Left colon (tissue), 2 donors: Measurements from ENCODE around the gene BMP2K. TPM values are rescaled to one million over a fixed set of nuclear protein-coding genes. Genes with fewer than 3 reads are reported as not detected.
"Not testable (repeated sequence)": the region's sequence is repeated elsewhere in the genome, so short reads cannot be mapped to it uniquely, and the experiment has no call there.

ENCODE experiments used
- ATAC-seq: fragments of 200-7000 bp; cut with Tn5 transposase; one replicate; pipeline ENCODE4 v1.9.1; 2020; ENCODE audit warnings: mild to moderate bottlenecking, moderate library complexity
- DNase-seq, 2 donors: peaks; one replicate each; pipeline ENCODE4 v3.0.0-alpha.2; 2020
- intact Hi-C, 2 donors: fragments of 100-400 bp; cut with DNase I in 1 of 2; cut with micrococcal nuclease in 1 of 2; formaldehyde crosslinking; loops; one replicate each; pipeline versions ENCODE4 v1.11.2 to v1.14.0; 2022; cut with DNase I, micrococcal nuclease
- total RNA-seq, 2 donors: library from RNA; stranded (reverse); fragmentation: NEBNext Ultra II Directional; extraction: Animal tissue kit (Norgen Biotek cat#: 25700); gene quantifications; one replicate each; pipeline ENCODE4 v1.2.1, GENCODE V29; 2021
- donor health status: DM: no; HTN: no; CAD: no.
- donor health status: DM: yes; HTN: yes; CAD: no.

Gene BMP2K
- total RNA-seq, 2 donors from 2014 or later, result 56.9 to 63.1 TPM

GRCh38 chr4:78824001-78824400 lies 47.9 kb downstream of the BMP2K start:
- intact Hi-C loops, result no loop called here
- no peak for ATAC-seq

GRCh38 chr4:78827191-78827590 lies 51.0 kb downstream of the BMP2K start:
- no peak for DNase-seq

More at GRCh38 chr4:78824001-78824400, 47.9 kb downstream of the BMP2K start:
- no peak for DNase-seq

DNA sequence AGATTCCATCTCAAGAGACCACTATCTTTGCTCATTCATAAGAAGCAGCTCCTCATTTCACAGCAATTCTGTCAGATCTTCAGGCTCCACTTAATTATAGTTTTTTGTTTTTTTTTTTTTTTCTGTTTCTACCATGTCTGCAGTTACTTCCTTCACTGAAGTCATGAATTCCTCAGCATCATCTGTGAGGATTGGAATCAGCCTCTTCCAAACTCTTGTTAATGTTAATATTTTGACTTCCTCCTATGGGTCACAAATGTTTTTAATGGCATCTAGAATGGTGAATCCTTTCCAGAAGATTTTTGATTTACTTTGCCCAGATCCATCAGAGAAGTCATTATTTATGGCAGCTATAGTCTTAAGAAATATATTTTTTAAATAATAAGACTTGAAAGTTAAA lies 53.1 kb downstream of the BMP2K start:
- intact Hi-C loops, result no loop called here
- DNase-seq, result no peak
- ATAC-seq, result no peak

More at GRCh38 chr4:78827191-78827590, 51.0 kb downstream of the BMP2K start:
- intact Hi-C loops, result no loop called here
- no peak for ATAC-seq

DNA sequence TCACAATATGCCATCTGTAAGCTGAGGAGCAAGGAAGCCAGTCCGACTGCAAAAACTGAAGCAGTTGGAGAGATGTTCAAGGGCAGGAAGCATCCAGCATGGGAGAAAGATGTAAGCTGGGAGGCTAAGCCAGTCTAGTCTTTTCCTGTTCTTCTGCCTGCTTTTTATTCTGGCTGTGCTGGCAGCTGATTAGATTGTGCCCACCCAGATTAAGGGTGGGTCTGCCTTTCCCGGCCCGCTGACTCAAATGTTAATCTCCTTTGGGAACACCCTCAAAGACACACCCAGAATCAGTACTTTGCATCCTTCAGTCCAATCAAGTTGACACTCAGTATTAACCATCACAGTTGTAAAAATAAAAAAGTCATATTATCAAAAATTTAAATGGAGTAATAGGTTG lies 63.5 kb downstream of the BMP2K start:
- intact Hi-C loops, result not testable (repeated sequence)

DNA sequence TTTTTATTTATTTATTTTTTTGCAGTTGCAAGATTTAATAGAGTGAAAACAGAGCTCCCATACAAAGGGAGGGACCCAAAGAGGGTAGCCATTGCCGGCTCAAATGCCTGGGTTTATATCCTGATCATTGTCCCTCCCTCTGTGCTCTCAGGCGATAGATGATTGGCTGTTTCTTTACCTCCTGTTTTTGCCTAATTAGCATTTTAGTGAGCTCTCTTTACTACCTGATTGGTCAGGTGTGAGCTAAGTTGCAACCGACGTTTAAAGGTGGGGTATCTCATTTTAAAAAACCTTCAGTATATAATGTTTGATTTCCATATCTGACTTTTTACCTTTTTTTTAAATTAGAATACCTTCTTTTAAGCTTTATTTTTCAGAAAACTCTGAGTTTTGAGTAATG lies 64.1 kb downstream of the BMP2K start:
- intact Hi-C loops, DNase-seq: not testable (repeated sequence)

More for the DNA sequence above, 63.5 kb downstream of the BMP2K start:
- not testable (repeated sequence) for ATAC-seq, DNase-seq

DNA sequence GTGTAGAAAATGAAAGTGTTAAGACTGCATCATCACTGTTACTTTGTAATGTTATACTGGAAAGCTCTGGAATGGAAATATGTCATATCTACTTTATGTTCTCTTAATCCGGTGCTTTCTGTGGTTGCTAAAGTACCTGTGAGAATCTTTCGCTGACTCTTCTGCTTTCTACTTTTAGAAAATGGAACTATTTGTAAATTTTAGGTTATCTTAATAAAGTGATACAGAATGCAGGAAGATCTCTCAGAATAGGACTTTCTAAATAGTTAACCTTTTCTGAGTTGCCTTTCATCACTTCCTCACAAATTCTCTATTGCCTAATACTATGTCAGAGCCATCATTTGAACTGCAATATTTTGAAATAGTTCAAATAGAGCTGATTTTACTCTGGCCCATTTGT lies 69.3 kb downstream of the BMP2K start:
- intact Hi-C loops, result no loop called here
- no peak for ATAC-seq

More for the DNA sequence above, 64.1 kb downstream of the BMP2K start:
- ATAC-seq, result not testable (repeated sequence)

DNA sequence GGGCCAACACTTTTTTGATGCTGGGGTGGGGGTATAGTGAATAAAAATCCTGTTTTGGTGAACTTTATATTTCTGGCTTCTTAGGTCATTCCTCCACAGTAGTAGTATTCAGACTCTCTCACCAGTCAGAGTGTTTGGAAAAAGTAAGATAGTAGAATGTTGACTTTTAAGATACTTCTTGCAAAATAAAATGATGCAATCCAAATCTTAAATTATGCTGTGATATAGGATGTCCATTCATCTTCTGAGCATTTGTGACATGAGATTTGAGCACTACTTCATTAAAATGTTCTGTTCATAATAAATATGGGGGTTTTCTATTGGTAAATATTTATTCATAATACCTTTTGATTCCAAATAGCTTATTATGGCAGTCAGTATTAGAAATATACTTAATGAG lies 70.1 kb downstream of the BMP2K start:
- DNase-seq (no peak), ATAC-seq (no peak)
- intact Hi-C loops, result no loop called here

More for the DNA sequence above, 69.3 kb downstream of the BMP2K start:
- DNase-seq, result no peak

- DNase-seq (no peak), ATAC-seq (peak; percentile 88)
- intact Hi-C loops, result no loop called here
Observed at GRCh38 chr4:78862314-78862737, 86.2 kb downstream of the BMP2K start.

- no peak for ATAC-seq
- intact Hi-C loops, result no loop called here
- DNase-seq, result no peak
Observed at GRCh38 chr4:78863254-78863869, 87.2 kb downstream of the BMP2K start.

- ATAC-seq, result no peak
- no peak for DNase-seq
- intact Hi-C loops, result loop anchor here in 1 of 2 donors (2.0 kb wide), 1 partner anchor 251 kb away; no protein-coding TSS in a partner anchor
Observed at GRCh38 chr4:78863991-78864390, 87.8 kb downstream of the BMP2K start.

- ATAC-seq, result peak; percentile 49
- DNase-seq, result no peak
- intact Hi-C loops, result loop anchor here in 1 of 2 donors (2.0 kb wide), 1 partner anchor 252 kb away; no protein-coding TSS in a partner anchor
Observed at GRCh38 chr4:78864405-78865024, 88.4 kb downstream of the BMP2K start.

DNA sequence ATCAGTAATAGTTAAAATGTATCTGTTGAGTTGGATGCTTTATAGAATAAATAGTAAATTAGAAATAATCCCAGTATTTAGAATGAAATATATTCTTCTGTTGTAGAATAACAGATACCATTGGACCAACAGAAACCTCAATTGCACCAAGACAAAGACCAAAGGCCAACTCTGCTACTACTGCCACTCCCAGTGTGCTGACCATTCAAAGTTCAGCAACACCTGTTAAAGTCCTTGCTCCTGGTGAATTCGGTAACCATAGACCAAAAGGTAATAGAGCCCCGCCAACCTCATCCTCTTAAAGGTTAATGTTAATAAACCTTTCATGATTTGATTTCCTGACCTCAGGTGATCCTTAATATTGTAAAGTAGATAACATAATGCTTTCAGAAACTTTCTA lies 89.3 kb downstream of the BMP2K start:
- peak; percentile 74 for ATAC-seq
- no peak for DNase-seq
- intact Hi-C loops, result loop anchor here in 1 of 2 donors (2.0 kb wide), 1 partner anchor 253 kb away; no protein-coding TSS in a partner anchor

DNA sequence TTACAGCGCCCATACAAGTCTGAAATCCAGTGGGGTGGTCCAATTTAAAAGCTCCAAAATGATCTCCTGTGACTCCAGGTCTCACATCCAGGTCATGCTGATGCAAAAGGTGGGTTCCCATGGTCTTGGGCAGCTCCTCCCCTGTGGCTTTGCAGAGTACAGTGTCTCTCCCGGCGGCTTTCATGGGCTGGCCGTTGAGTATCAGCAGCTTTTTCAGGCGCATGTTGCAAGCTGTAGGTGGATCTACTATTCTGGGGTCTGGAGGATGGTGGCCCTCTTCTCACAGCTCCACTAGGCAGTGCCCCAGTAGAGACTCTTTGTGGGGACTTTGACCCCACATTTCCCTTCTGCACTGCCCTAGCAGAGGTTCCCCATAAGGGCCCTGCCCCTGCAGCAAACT lies 92.6 kb downstream of the BMP2K start:
- intact Hi-C loops, ATAC-seq, DNase-seq: not testable (repeated sequence)

DNA sequence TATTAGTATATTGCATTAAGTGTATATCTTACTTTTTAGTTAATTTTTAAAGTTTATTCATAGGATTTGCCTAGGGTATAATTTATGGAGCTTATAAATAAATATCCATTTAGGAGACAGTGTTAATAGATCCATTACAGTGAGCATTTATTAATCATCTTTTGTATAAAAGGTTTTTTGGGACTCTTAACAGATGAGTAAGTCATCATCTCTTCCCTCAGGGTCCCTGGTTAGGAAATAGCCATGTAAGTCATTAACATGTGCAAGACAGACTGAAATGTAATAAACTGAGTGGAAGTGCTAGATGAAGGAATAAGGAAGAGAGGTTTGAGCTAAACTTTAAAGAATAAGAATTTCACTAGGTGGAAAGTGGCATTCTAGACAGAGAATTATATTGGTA lies 93.9 kb downstream of the BMP2K start:
- ATAC-seq (no peak), DNase-seq (no peak)
- intact Hi-C loops, result no loop called here

GRCh38 chr4:78876568-78877320 lies 100.6 kb downstream of the BMP2K start:
- ATAC-seq, result peak; percentile 25
- no peak for DNase-seq
- intact Hi-C loops, result no loop called here

DNA sequence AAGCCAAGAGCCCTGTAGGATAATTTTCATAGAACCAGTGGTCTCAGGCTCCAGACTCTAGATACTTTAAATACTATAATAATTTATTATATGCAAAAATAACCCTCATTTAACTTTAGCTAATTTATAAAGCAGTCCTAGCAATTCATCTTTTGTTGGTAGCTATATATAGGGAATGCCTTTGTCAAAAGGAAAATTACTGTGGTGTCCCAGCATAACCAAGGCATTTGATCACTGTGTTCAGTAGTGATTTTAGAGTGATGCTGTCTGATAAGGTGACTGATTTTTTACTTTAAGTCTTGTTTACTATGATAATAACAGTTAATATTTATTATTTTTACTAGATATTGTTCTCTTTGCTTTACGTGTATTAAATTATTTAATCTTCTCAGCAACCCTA lies 101.9 kb downstream of the BMP2K start:
- intact Hi-C loops, result no loop called here
- DNase-seq (no peak), ATAC-seq (no peak)

DNA sequence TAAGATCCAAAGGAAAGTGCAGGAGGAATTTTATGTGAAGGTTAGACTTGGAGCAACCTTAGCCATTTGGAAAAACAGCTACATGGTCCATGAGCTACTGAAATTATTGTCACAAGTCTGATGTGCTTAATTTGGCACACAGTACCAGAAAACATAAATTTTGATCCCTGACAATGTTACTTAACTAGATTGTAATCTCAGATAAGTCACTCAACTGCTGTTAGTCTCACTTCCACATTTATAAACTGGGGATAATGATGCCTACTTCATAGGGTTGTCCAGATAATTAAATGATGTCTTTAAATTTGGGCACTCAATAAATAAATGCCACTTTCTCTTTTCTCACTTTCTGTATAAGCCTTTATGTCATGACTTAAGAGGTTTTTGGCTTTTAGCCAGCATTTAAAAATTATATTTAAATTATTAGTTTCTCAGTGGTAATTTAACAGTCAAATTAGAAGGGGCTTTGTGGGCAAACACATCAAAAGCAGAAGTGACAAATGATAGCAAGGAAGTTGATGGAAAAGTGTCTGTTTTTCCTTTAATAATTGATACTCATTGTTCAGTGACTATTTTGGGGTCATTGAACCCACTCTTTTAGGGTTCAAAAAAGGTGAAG lies 104.8 kb downstream of the BMP2K start:
- DNase-seq (no peak), ATAC-seq (no peak)
- intact Hi-C loops, result no loop called here

DNA sequence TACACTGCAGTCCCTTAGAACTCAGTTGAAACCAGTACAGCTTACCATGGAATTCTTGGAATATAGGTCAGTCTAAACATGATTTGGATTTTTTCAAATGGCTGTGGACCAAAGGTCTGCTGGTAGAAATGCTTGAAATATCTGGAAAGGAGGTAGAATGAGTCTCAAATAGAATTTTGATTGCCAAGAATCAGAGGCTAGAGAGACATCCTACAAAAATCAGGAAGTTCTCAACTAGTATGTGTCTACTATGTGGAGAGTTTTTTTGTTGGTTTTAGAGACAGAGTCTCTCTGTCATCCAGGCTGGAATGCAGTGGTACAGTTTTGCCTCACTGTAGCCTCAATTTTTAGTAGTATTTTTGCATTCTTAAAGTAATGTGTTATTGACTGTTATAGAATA lies 109.4 kb downstream of the BMP2K start:
- ATAC-seq, result no peak
- intact Hi-C loops, result no loop called here

GRCh38 chr4:78889955-78890354 lies 113.8 kb downstream of the BMP2K start:
- intact Hi-C loops, result no loop called here
- DNase-seq, result no peak
- no peak for ATAC-seq

More for the DNA sequence above, 109.4 kb downstream of the BMP2K start:
- no peak for DNase-seq
